ENCODE results near the gene CNTNAP4.

CNTNAP4 gene

DNA sequence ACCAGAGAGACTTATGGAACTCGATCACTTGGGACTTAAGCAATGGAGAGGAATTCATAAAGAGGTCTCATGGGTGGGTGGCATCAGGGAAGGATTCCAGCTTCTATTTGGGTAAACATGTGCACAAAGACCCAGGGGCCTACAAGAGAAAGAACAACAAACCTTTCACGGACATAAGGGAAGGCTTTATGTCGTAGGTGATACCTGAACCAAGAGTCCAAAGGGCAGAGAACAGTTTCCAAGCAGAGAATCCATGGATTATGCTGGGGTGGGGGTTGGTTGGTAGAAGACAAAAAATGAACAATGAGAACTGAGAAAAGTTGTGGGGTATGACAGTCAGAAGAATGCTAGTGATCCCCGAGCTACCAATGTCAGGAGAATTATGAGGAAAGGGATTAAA lies 119.8 kb downstream of the CNTNAP4 start:
- no peak for DNase-seq (ENCODE audit: low spot score)

DNA sequence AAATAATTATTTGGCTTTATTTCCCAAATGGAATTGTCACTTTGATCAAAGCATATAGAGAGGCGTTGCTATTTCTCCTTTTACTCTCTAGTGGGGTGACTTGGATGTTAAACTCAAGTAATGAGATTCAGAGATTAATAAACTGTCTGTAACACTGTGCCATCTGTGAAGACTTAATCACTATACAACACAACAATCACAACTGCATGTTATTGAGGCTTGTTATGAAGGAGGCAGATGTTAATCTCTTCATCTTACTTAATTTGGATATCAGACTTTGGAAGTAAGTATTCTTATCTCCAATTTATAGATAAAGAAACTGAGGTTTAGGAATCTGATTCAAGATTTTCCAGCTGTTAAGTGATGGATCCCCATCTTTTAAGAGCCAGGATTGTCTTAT lies 132.5 kb downstream of the CNTNAP4 start:
- DNase-seq (ENCODE audit: low spot score), result no peak

DNA sequence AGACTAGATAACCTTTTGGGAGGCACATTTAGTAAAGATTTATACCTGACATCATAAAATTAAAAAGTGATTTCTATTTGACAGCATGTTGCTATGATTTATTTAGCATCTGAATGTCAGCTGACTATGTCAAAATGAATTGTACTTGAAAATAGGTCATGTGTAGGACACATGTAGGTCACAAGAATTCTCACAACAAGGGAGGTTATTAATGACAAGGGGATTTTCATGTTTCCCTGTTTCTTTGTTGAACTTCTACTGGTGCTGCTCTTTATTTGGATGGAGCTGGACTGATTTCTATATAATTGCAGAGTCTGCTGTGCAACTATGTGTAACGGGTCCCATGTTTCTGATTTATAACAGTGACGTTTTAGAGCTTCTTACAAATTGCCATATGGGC lies 144.4 kb downstream of the CNTNAP4 start:
- no peak for DNase-seq (ENCODE audit: low spot score)

DNA sequence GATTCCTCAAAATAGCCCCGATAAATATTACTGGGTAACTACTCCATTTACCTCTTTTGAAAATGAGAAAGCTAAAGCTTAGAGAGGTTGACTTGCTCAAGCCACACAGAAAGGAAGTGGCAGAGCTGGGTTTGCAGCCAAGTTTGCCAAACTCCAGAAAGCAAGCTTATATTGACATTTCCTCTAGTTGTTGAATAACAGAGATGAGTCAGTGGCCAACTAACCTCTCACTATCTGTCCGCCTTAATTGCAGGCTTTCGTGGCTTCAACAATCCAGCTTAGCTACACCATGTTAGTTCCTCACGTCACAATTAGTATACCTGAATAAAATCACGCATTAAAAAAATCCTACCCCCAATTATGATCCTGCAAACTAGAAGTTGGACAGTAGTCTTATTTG lies 151.7 kb downstream of the CNTNAP4 start:
- no peak for DNase-seq (ENCODE audit: low spot score)

DNA sequence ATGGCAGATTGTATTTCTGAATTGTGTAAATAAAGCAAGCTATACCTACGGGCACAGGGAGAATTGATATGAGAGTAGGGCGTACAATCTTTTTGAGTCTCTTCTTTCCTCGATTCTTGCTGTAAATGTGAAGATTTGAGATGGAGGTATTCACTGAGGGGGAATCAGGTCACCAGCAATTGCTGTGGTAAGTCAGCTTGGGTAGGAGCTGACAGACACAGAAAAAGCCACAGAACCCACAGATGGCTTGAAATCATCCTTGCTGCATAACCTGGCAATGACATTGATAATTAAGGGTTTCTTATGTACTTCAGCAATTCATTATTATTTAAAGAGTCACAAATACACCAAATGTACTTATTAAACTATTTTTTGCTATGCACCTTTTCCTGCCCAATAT lies 164.2 kb downstream of the CNTNAP4 start:
- no peak for DNase-seq (ENCODE audit: low spot score)

DNA sequence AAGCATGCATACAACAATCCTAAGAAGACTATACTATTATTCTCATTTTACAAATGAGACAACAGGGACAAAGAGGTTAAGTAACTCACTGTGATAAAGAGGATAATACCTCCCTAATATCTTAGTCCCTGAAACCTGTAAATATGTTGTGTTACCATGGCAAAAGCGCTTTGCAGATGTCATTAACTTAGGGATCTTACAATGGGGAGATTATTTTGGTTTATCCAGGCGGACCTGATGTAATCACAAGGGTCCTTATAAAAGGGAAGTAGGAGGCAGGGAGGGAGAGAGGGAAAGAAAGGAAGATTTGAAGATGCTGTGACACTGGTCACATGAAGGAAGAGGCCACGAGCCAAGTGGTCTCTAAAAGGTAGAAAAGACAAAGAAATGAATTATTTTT lies 164.7 kb downstream of the CNTNAP4 start:
- no peak for DNase-seq (ENCODE audit: low spot score)

DNA sequence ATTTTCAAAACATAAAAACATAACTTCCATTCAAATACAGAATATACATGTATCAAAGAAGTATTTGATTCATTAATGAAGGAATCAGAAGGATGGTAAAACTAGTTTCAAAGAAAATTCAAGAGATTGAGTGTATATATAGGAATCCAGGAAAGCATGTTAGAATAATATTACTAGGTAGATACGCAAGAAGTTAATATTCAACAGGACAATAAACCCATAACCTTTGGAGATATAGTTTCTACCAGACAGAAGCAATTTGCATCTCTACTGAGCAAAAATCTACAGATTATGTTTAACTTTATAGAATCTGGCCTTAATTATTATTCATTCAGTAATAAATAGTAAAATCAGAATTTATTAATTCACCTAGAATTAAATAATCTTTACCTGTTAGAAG lies 166.8 kb downstream of the CNTNAP4 start:
- DNase-seq (ENCODE audit: low spot score), result no peak

DNA sequence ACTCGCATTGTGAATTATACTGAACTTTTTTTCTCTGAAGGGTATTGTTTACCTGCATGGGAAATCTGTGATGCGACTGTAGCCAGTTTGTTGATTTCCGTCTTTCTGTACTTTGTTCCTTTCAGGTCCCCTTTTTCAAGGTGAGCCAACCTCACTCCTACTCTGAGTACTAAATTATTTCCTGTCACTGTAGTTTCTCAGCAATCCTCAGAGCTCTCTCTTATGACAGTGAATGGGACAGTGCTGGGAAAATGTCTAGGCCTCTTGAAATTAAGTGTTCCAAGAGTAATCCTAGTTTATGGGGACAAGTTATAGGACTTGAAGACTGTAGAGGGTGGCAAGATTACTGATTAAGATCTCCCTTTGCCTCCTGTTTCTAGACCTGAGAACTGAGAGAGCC lies 167.6 kb downstream of the CNTNAP4 start:
- no peak for DNase-seq (ENCODE audit: low spot score)

DNA sequence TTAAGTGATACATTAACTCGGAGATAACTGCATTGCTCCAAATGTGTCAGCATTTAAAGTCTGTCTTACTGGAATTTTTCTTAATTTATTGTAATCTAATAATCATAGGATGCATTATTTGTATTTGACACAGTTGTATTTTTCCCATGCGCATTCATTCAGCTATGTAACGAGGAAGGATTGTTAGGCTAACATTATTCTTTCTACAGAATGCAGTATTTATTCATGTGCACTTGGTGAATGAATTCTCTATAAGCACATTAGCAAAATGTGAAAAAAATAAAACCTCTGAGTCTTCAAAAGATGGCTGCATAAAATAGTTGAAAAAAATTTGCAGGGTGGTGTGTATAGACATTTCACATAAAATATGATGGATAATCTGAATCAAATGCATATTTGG lies 168.6 kb downstream of the CNTNAP4 start:
- no peak for DNase-seq (ENCODE audit: low spot score)

DNA sequence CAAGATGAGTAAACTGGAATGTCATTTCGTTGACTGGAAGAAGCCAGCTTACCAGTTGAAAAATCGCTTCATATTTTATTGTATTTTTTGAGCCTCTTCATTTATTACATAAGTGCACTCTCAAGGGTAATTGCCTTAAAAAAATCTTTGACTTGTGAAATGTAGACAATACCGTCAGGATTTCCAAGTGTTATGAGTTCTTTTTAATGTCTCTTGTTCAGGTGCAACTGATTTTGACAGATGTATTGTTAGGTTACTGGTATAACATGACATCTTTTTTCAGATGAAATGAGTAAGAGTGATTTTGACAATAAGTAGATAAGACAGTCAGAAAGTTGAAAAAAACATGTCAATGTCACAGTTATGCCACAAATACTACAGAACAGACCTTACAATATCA lies 169.1 kb downstream of the CNTNAP4 start:
- DNase-seq (ENCODE audit: low spot score), result no peak

DNA sequence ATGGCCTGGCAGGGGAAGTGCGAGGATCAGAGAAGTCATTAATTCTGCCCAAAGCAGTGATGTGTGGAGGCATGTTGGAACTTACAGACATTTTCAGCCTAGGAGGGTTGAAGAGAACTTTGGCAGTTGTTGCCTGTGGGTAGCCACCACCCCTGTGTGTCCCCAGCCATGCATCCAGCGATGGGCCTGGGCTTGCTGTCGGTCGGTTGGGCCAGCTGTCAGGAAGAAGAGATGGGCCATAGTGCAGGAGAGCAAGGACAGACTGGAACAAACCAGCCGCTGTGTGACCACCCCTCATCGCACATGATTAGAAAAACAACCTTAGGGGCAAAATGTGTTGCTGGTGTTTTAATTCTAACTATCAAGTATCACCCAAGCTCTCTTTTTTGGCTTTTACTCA lies 173.7 kb downstream of the CNTNAP4 start:
- no peak for DNase-seq (ENCODE audit: low spot score)

DNA sequence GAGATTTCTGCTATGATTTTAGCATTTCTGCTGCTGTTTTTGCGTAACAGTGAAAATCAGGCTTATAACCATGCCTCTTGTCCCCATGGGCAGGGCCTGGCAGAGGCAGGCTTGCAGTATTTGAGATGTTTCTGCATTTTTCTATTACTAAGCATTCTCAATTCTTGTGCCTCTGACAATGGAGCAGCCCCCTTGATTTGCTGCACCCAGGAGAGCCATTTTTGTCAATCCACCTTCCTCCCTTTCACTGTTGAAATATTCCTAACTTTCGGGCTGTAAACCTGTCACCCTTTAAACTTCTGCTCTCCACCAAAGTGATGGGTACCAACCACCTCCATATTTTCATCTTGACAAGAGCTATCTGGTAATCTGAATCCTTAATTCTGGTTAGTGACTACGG lies 178.1 kb downstream of the CNTNAP4 start:
- no peak for DNase-seq (ENCODE audit: low spot score)

DNA sequence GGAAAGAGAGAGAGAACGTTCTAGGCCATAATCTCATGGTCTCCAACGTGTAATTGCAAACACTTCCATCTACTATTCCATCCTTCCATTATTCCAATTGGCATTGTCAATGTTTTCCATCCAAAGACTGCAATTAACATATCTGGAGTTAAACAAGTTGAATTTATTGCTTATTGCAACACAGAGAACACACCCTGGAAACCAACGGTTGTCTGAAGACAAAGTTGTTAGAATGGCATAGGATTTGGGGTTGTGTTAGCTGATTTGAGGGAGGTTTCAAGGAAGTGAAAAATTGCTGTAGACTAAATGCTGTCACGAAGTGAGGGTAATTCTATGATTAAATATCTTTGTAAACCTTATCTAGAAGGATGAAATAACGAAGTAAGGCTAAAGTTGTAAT lies 178.8 kb downstream of the CNTNAP4 start:
- no peak for DNase-seq (ENCODE audit: low spot score)

DNA sequence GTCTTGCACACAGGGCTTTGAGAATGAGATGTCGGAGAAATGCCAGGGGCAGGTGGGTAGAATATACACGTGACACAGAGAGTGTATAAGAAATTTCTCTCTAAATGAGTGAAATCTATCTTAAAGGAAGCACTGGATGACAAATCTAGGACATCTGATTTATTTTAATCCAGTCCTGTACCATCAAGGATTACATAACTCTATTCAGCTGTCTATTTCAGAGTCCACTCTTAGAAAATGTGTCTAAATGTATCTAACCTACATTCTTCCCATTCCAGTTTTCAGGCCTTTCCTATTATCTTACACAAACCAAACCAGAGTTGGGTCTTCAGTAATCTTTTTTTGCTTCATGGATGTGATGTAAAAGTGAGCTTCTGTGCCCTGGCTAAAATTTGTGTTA lies 181.9 kb downstream of the CNTNAP4 start:
- DNase-seq (ENCODE audit: low spot score), result no peak

DNA sequence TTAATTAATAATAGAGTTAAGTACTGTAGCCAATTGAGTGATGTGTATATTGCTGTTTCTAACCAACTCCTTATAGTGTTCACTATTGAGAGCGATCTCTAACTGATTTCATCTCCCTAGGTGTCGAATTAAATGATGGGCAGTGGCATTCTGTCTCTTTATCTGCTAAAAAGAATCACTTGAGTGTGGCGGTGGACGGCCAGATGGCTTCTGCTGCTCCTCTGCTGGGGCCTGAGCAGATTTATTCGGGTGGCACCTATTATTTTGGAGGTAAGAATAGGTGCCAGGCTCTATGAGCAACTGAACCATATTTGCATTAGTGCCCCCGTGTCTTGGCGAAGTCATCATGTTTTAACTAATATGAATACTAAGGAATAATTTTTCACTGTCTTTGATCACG lies 184.6 kb downstream of the CNTNAP4 start:
- no peak for DNase-seq (ENCODE audit: low spot score)

DNA sequence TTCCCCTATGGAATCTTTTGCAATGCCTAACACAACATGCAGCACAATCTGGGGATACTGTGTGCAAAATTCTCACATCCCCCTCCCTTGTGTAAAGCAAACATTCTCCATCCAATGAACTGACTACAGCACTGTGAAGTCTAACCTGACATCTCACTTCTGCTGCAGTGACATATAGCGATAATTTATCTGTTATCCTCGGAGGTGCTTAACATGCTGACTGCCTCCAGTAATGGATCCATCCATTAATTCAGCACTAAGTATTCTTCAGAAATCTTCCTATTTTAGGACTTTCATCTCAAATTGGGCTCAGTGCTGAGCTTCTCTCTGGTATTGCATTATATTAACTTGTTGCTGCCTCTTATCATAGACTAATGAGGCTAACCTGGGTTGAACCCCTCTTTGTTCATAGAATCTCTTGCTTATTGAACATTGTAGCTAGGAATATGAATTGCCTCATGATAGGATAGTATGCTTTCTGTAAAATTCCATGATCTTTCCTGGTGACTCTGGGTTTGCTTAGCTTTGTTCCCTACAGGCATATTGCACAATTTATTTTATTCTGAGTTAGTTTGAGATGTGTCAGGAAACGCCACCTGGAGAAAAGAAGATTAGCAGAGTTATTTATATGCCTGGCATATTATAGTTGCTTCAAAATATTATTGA lies 187.9 kb downstream of the CNTNAP4 start:
- DNase-seq (ENCODE audit: low spot score), result no peak

DNA sequence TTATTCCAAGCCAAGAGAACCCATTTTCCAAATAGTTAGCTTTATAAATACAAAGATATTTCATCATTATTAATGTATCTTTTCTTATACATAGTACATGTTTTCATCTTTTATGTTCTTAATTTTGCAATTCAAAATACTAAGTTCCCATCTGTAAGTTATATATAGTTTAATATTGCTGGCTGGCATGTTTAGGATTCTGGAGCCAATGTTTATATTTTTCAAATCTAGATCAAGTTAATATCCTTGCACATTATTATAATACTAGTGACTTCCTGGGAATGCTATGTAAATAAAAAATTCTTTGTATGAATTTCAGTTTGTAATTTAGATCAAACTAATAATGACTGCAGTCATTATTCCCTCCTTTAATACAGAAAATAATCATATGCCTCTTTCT lies 189.7 kb downstream of the CNTNAP4 start:
- no peak for DNase-seq (ENCODE audit: low spot score)

DNA sequence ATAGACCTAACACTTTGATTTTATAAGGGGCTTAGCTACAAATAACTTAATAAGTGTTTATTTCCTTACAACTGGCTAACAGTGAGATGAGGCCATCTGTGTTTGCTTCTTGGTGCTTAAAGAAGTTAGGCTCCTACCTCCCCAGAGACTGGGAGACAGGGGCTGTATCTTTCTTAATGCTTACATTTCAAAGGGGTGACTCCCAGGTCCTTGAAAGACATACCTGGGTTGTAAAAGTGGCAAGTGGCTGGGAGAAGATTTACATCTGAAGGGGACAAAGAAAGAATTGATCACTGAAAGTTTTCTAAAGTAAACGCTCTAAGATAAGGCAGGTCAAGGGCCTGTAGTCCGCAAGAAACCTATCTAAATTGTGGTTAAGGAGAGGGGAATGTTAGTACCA lies 196.8 kb downstream of the CNTNAP4 start:
- no peak for DNase-seq (ENCODE audit: low spot score)

DNA sequence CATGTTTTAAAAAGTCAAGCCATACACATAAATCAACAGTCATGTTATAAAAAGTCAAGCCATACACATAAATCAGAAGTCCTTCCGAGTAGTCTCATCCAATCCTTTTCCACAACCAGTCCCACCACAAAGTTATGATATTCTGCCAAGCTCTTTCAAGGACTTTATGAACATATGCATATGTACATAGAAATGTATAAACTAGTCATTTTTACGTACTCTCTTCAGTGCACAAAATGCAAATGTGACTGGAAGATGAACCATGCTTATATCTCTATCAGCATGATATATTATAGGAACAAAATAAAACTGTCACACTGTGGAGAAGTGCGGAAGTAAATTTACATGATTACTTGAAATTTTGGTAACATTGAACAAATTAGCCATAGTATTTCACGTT lies 200.9 kb downstream of the CNTNAP4 start:
- no peak for DNase-seq (ENCODE audit: low spot score)

DNA sequence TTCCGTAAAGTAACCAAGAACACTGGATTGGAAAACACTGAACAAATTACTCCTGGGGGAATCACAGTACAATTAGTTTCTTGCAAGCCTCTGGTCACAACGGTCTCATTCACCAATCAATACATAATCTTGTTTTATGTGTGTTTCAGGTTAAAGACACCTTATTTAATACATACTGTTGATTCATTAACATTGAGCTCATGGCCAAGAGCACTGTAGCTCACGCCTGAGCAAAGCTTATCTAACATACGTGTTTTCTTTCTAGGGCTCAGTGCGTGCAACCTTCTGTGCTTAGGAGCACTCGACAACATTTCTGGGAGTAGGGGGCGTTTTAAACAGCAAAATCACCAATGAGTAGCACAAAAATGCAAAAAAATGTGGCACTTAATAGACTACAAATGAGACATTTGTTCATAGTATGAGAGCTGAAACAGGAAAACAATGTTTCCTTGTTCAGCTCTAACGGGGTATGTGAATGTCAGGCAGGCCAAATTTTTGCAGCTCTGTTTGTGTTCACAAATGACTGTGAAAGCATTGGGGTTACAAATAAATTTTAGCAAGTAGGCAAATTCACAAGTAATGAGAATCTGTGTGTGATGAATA lies 206.2 kb downstream of the CNTNAP4 start:
- no peak for DNase-seq (ENCODE audit: low spot score)

DNA sequence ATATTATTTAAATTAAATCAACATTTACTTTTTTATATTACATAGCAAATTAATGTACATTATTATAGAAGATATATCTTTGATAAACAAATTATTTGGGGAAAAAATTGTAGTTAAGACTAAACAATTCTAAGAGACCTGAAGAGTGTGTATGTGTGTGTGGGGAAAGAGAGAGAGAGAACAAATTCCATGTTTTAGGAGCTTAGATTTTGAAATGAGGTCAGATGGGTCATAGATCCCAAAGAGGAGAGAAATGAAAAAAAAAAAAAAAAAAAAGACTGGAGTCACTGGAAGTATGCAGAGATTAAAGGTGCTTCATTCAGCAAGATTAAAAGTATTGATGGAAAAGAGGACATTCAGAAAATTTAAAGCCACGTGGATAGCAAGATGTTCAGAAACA lies 206.8 kb downstream of the CNTNAP4 start:
- DNase-seq (ENCODE audit: low spot score), result no peak

DNA sequence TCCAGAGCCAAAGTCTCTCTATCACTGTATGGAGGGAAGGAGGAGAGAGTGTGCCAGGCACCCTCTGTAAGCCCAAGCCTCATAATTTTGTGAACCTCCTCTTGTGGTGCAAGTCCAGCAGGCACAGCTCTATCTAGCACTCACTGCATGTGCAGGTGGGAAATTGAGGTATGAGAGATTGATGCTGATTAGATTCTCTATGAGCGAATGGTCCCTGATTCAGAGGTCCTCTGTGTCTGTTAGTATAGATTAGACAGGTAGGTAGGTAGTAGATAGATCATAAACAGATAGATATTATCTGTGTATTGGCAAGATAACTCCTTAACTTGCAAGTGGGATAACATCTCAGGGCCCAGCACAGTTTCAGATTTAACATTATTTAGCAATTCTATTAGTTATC lies 209.5 kb downstream of the CNTNAP4 start:
- DNase-seq (ENCODE audit: low spot score), result no peak

DNA sequence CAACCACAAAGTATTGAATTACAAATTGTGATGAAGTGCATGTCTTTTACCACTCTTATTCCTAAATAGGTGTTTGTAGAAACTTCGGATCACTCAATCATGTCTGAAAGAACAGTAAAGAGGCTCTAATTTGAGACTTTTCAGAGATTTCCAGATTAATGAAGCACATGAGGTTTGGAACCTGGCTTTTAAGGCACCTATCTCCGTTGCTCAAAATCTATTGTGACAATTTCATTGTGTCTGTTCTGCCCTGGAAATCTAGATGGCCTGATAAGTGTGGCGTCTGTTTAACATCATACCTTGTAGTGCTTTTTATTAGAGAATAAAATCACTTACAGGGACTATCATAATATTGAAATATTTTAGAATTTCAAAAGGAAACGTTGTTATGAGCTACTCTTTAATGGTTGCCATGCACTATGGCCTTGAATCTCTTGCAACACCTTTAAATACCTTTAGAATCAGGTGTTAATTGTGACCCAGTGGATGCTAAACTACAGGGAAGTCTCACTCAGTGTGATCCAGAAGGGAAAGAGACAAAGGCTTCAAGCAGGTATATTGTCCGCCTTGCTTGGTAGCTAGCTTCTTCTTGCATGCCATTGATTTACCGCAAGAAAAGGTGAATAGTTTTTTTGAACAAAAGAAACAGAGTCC lies 210.3 kb downstream of the CNTNAP4 start:
- no peak for DNase-seq (ENCODE audit: low spot score)

DNA sequence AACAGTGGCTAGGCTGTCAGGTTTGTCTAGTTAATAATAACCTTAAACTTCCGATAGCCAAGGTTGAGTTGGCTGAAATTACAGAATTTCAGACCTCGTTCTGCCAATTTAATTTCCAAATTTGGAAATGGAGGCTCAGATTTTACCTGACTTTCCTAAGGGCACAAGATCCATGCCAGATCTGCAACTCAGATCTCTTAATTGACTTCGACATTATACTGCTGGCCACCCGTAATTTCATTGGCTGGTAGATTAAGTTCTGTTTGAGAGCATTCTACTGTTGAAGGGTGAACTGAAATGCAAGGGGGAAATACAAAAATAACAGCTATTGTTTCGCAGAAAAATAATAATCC lies 210.8 kb downstream of the CNTNAP4 start:
- no peak for DNase-seq (ENCODE audit: low spot score)

All from hepatic stellate cell (primary cell).